GM12878 (cell line): ENCODE data around the gene PLXNB2.

ENCODE experiments used
- BCLAF1 ChIP-seq: fragments of 450-650 bp; IDR thresholded peaks from 2 replicates; pipeline ENCODE4 v1.6.1; 2017; ENCODE audit warnings: antibody characterized with exemption, mild to moderate bottlenecking, moderate library complexity
- CEBPB ChIP-seq, 2 experiments: fragments of 150-350 bp in 1 of 2; IDR thresholded peaks; 2 replicates each; pipeline ENCODE4 v1.6.1; 2012 to 2014; ENCODE audit warnings: low read depth in 2 of 2, low read length in 2 of 2, borderline replicate concordance in 1 of 2, inconsistent platforms in 1 of 2
- E2F8 ChIP-seq: fragments of 450-650 bp; IDR thresholded peaks from 2 replicates; pipeline ENCODE4 v1.6.1; 2018; ENCODE audit warnings: mild to moderate bottlenecking, low read depth, moderate library complexity; ENCODE audit not compliant: partially characterized antibody
- FOXK2 ChIP-seq: fragments of 450-650 bp; IDR thresholded peaks from 2 replicates; pipeline ENCODE4 v1.6.1; 2017; ENCODE audit warnings: mild to moderate bottlenecking, moderate library complexity
- JUNB ChIP-seq: IDR thresholded peaks from 2 replicates; pipeline ENCODE4 v1.6.1; 2016; ENCODE audit warnings: antibody characterized with exemption, mild to moderate bottlenecking
- MEF2B ChIP-seq: fragments of 450-650 bp; IDR thresholded peaks from 2 replicates; pipeline ENCODE4 v1.6.1; 2018; ENCODE audit warnings: mild to moderate bottlenecking, moderate library complexity; ENCODE audit not compliant: partially characterized antibody, poor library complexity, severe bottlenecking
- NFYB ChIP-seq: IDR thresholded peaks from 2 replicates; pipeline ENCODE4 v1.6.1; 2011; ENCODE audit warnings: low read depth, mild to moderate bottlenecking, low read length, improper control_type of control experiment, moderate library complexity; ENCODE audit not compliant: insufficient read depth
- NRF1 ChIP-seq: conservative IDR thresholded peaks from 2 replicates; pipeline ENCODE4 v1.6.1; 2011; ENCODE audit warnings: mild to moderate bottlenecking, low read depth, low read length, improper control_type of control experiment
- RFX5 ChIP-seq: IDR thresholded peaks from 2 replicates; pipeline ENCODE4 v1.6.1; 2011; ENCODE audit warnings: low read depth, low read length, improper control_type of control experiment
- SIX5 ChIP-seq: IDR thresholded peaks from 2 replicates; pipeline ENCODE4 v1.6.1; 2011; ENCODE audit warnings: mild to moderate bottlenecking, low read depth, low read length, moderate library complexity; ENCODE audit not compliant: severe bottlenecking
- SRF ChIP-seq, 2 experiments: IDR thresholded peaks; 2 replicates each; pipeline ENCODE4 v1.6.1; 2011; ENCODE audit warnings: low read depth in 2 of 2, low read length in 2 of 2, mild to moderate bottlenecking in 1 of 2, moderate library complexity in 1 of 2
- TF ChIP-seq, protein P1 (sequence below), 3 experiments: IDR thresholded peaks in 2 of 3; conservative IDR thresholded peaks in 1 of 3; 2 replicates each; pipeline ENCODE4 v1.5.1; 2011; ENCODE audit warnings: low read depth in 3 of 3, low read length in 3 of 3, mild to moderate bottlenecking in 3 of 3, control low read depth in 2 of 3, moderate library complexity in 2 of 3, inconsistent platforms in 1 of 3, mixed read lengths in 1 of 3; ENCODE audit not compliant: control insufficient read depth in 2 of 3, insufficient read depth in 1 of 3; ENCODE audit errors: extremely low read depth in 1 of 3
- TF ChIP-seq, protein P2 (sequence below): IDR thresholded peaks from 2 replicates; pipeline ENCODE4 v1.6.1; 2012; ENCODE audit warnings: low read depth, low read length, improper control_type of control experiment

DNA sequence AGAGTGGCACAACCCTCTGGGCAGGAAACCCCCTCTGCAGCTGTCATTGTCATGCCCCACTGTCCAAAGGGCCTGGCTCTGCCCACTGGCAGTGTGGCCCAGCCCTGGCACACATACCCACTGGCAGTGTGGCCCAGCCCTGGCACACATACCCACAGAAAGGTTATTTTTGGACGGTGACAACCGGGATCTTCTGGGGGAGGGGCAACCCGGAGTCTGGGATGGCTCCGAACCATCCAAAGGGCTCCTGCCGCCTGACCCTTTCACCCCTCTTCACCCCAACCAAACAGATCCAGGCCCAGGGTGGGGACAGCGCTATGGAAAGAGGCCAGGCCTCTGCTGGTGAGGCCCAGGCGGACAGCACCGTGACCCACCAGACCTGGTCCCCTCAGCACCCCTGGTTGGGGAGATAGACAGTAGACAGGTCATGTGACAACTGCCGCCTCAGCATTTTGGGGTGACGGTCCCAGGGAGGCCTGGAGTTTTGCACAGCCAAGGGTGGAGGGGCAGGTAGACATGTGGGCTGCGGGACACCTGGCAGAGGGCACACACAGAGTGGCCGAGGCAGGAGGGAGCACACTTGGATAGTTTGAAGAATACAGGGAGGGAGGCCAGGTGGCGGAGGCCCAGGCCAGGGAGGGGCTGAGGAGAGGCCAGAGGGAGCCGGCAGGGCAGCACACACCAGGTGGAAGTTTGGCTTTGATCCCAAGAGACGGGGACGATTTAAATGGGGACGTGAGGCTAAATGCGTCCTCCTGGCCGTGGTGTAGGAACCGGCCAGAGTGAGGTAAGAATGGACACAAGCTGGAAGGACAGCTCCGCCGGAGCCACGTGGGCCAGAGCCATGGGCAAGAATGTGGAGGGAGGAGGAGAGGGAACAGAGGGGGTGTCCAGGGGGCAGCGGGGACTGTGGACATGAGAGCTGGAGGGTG, 48.8 kb downstream of the PLXNB2 start:
- no peak for TF ChIP-seq MEF2B
- no peak for TF ChIP-seq JUNB
- no peak for TF ChIP-seq RFX5
- TF ChIP-seq NRF1 = no peak
- TF ChIP-seq SIX5 = no peak
- TF ChIP-seq E2F8 = no peak
- TF ChIP-seq CEBPB (IDR thresholded peaks at IDR 0.05; ENCODE audit: borderline replicate concordance in 1 of 2, low read depth in 2 of 2, low read length in 2 of 2) = no peak
- TF ChIP-seq, protein P1, sequence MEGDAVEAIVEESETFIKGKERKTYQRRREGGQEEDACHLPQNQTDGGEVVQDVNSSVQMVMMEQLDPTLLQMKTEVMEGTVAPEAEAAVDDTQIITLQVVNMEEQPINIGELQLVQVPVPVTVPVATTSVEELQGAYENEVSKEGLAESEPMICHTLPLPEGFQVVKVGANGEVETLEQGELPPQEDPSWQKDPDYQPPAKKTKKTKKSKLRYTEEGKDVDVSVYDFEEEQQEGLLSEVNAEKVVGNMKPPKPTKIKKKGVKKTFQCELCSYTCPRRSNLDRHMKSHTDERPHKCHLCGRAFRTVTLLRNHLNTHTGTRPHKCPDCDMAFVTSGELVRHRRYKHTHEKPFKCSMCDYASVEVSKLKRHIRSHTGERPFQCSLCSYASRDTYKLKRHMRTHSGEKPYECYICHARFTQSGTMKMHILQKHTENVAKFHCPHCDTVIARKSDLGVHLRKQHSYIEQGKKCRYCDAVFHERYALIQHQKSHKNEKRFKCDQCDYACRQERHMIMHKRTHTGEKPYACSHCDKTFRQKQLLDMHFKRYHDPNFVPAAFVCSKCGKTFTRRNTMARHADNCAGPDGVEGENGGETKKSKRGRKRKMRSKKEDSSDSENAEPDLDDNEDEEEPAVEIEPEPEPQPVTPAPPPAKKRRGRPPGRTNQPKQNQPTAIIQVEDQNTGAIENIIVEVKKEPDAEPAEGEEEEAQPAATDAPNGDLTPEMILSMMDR (IDR thresholded peaks at IDR 0.05 in 2 of 3, conservative IDR thresholded peaks at IDR 0.05 in 1 of 3; ENCODE audit: control insufficient read depth in 2 of 3, extremely low read depth in 1 of 3, insufficient read depth in 1 of 3, low read depth in 3 of 3, low read length in 3 of 3) = no peak
- TF ChIP-seq FOXK2 = no peak
- TF ChIP-seq, protein P2, sequence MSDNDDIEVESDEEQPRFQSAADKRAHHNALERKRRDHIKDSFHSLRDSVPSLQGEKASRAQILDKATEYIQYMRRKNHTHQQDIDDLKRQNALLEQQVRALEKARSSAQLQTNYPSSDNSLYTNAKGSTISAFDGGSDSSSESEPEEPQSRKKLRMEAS = no peak
- no peak for TF ChIP-seq NFYB
- no peak for TF ChIP-seq BCLAF1
- TF ChIP-seq SRF (IDR thresholded peaks at IDR 0.05; ENCODE audit: low read depth in 2 of 2, low read length in 2 of 2) = no peak
